Ovary (tissue), 3 donors: ENCODE results near the gene CCDC91.

ENCODE experiments used
- CTCF ChIP-seq, 3 donors: fragments of 450-650 bp in 2 of 3; fragments of 200-600 bp in 1 of 3; IDR thresholded peaks; one replicate each; pipeline versions ENCODE4 v1.5.1 to v1.8.0; 2016 to 2022; ENCODE audit warnings: antibody characterized with exemption in 3 of 3, mild to moderate bottlenecking in 1 of 3
- POLR2A ChIP-seq: fragments of 450-650 bp; IDR thresholded peaks from one replicate; pipeline ENCODE4 v1.6.1; 2017; ENCODE audit warnings: antibody characterized with exemption, mild to moderate bottlenecking, moderate library complexity
- donor health status: DM: no; HTN: no; CAD: no.

- TF ChIP-seq CTCF (IDR thresholded peaks at IDR 0.05) (no peak), POLR2A (no peak)
Observed at GRCh38 chr12:28306535-28306934, 116.3 kb downstream of the CCDC91 start.
